Trophoblast cell (in vitro differentiated cells and primary cell): ENCODE measurements around the gene IL17RB.

Experiments
- DNase-seq, 2 donors: peaks; one replicate each; pipeline ENCODE4 v3.0.0-alpha.2; 2016
- H2AFZ ChIP-seq: 2 replicates; pipeline ENCODE4 v1.6.1; 2013; ENCODE audit warnings: low read length, moderate library complexity, mild to moderate bottlenecking; ENCODE audit not compliant: insufficient read depth, poor library complexity
- H2AK5ac ChIP-seq: 2 replicates; pipeline ENCODE4 v1.6.1; 2013; ENCODE audit warnings: mild to moderate bottlenecking, low read length
- H2BK120ac ChIP-seq: 2 replicates; pipeline ENCODE4 v1.6.1; 2013; ENCODE audit warnings: low read length, mild to moderate bottlenecking, moderate library complexity; ENCODE audit not compliant: insufficient read depth, poor library complexity
- H2BK12ac ChIP-seq: 2 replicates; pipeline ENCODE4 v1.6.1; 2013; ENCODE audit warnings: mild to moderate bottlenecking, low read length, moderate library complexity
- H2BK5ac ChIP-seq: 2 replicates; pipeline ENCODE4 v1.6.1; 2013; ENCODE audit warnings: low read length, low read depth, moderate library complexity, mild to moderate bottlenecking; ENCODE audit not compliant: poor library complexity
- H3K14ac ChIP-seq: 2 replicates; pipeline ENCODE4 v1.6.1; 2013; ENCODE audit warnings: mild to moderate bottlenecking, low read length
- H3K18ac ChIP-seq: 2 replicates; pipeline ENCODE4 v1.6.1; 2013; ENCODE audit warnings: mild to moderate bottlenecking, low read length
- H3K23ac ChIP-seq: 2 replicates; pipeline ENCODE4 v1.6.1; 2013; ENCODE audit warnings: low read length
- H3K27ac ChIP-seq: 2 replicates; pipeline ENCODE4 v1.5.1; 2013; ENCODE audit warnings: low read depth, mild to moderate bottlenecking, inconsistent platforms, low read length, moderate library complexity
- H3K27me3 ChIP-seq: 2 replicates; pipeline ENCODE4 v1.6.1; 2013; ENCODE audit warnings: inconsistent platforms, mild to moderate bottlenecking, low read length, moderate library complexity; ENCODE audit not compliant: insufficient read depth
- H3K36me3 ChIP-seq, 2 experiments: 1 replicate in 1 of 2; 2 replicates in 1 of 2; pipeline ENCODE4 v1.6.1; 2013; ENCODE audit warnings: low read length in 2 of 2, mild to moderate bottlenecking in 2 of 2, moderate library complexity in 1 of 2; ENCODE audit not compliant: insufficient read depth in 2 of 2, control insufficient read depth in 1 of 2
- H3K4ac ChIP-seq: 2 replicates; pipeline ENCODE4 v1.6.1; 2013; ENCODE audit warnings: low read depth, mild to moderate bottlenecking, low read length, moderate library complexity
- H3K4me1 ChIP-seq, 2 experiments: 1 replicate in 1 of 2; 2 replicates in 1 of 2; pipeline ENCODE4 v1.6.1; 2013; ENCODE audit warnings: low read length in 2 of 2, mild to moderate bottlenecking in 2 of 2, moderate library complexity in 1 of 2; ENCODE audit not compliant: insufficient read depth in 2 of 2, control insufficient read depth in 1 of 2
- H3K4me2 ChIP-seq: 2 replicates; pipeline ENCODE4 v1.6.1; 2013; ENCODE audit warnings: inconsistent platforms, mild to moderate bottlenecking, low read length, moderate library complexity
- H3K4me3 ChIP-seq: 2 replicates; pipeline ENCODE4 v1.5.1; 2013; ENCODE audit warnings: mild to moderate bottlenecking, low read depth, low read length, inconsistent platforms
- H3K79me1 ChIP-seq: one replicate; pipeline ENCODE4 v1.6.1; 2013; ENCODE audit warnings: low read length
- H3K79me2 ChIP-seq: 2 replicates; pipeline ENCODE4 v1.6.1; 2013; ENCODE audit warnings: low read length, mild to moderate bottlenecking; ENCODE audit not compliant: control insufficient read depth, insufficient read depth, poor library complexity
- H3K9ac ChIP-seq: 2 replicates; pipeline ENCODE4 v1.6.1; 2013; ENCODE audit warnings: mild to moderate bottlenecking, low read length
- H3K9me3 ChIP-seq: 2 replicates; pipeline ENCODE4 v1.6.1; 2013; ENCODE audit warnings: low read depth, mild to moderate bottlenecking, control low read depth, inconsistent platforms, low read length; ENCODE audit not compliant: insufficient read depth
- H4K12ac ChIP-seq: 2 replicates; pipeline ENCODE4 v1.6.1; 2013; ENCODE audit warnings: low read depth, mild to moderate bottlenecking, low read length, moderate library complexity
- H4K8ac ChIP-seq: 2 replicates; pipeline ENCODE4 v1.6.1; 2013; ENCODE audit warnings: low read depth, mild to moderate bottlenecking, low read length, moderate library complexity
- H4K91ac ChIP-seq: one replicate; pipeline ENCODE4 v1.6.1; 2013; ENCODE audit warnings: low read depth, mild to moderate bottlenecking, low read length, moderate library complexity
- WGBS: extraction: QIAGEN DNeasy Blood & Tissue Kit; methylation state at CpG from one replicate; pipeline ENCODE4 v1.1.7; 2013; ENCODE audit warnings: missing lambda C conversion rate; ENCODE audit not compliant: insufficient read length, insufficient coverage; ENCODE audit errors: extremely low coverage; 5-methylcytosine and 5-hydroxymethylcytosine counted together

Gene IL17RB

DNA sequence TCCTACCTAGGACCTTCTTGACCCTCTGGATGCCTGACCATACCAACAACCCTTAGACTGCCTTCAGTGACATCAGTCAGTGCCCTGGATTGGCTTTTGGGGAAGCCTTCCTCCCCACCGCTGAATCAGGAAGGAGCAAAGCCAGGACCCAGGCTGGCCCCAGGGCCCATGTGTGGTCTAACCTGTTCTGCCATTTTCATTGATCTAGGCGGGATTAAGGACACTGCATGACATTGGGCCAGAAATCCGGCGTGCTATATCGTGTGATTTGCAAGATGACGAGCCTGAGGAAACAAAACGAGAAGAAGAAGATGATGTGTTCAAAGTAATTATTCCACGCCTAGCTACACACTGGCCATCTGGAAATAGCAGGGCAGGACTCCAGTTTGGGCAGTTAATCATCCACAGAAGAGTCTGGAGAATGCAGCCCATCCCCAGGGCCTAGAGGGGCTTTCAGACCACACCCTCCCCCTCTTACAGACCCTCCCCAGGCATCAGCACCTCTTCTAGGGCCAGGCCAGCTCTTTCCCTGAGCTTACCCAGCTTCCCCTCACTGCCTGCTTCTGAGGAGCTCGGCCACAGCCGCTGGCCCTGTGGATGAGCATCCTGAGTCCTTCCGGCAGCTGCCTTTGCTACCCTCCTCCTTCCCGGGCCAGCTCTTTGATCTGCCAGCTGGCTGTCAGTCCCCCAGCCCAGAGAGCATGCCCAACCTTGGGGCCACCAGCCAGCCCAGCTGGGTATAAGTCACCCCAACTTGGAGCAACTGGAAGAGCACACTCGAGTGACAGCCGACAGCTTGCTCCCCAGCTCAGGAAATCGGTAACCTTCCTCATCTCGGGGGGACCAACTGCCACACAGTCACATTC lies 46.1 kb upstream of the IL17RB start:
- Histone ChIP-seq H3K36me3 (no peaks in the 10 kb centered on the region), H4K91ac (no peak overlapping the region), H3K9ac (no peak overlapping the region), H3K27ac (no peak overlapping the region), H4K8ac (no peak overlapping the region), H3K4ac (no peak overlapping the region), H2AK5ac (no peak overlapping the region), H2AFZ (no peak overlapping the region), H2BK5ac (no peak overlapping the region), H2BK120ac (no peak overlapping the region), H3K18ac (no peak overlapping the region), H3K79me1 (peaks cover 4% of the 10 kb centered on the region), H3K14ac (no peak overlapping the region), H3K79me2 (no peaks in the 10 kb centered on the region), H4K12ac (no peak overlapping the region), H3K27me3 (no peaks in the 10 kb centered on the region), H3K4me2 (no peak overlapping the region), H2BK12ac (no peak overlapping the region), H3K4me1 (peaks cover 17 to 21% of the 10 kb centered on the region in 2 experiments), H3K23ac (no peak overlapping the region), H3K4me3 (no peak overlapping the region), H3K9me3 (no peaks in the 10 kb centered on the region)
- DNase-seq = peak; percentile 22 to 60
- WGBS = no CpG with 5 or more reads among the region's 16 CpGs

DNA sequence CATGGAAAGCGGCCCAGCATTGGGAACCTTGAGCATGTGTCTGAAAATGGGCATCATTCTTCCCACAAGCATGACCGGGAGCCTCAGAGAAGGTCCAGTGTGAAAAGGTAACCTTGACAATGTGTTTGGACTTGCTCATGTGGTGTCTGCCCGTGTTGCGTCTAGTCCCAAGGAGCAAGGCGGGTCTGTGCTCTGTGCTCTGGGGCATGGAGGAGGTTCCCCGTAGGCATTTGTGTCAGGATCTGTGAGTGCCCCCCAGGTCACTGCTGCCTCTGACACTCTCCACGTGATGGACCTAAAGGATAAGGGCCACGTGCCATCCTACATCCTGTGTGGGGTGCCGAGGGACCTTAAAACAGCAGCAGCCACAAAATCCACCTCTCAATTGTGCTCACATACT lies 45.0 kb upstream of the IL17RB start:
- Histone ChIP-seq H3K36me3 (no peaks in the 10 kb centered on the region), H3K14ac (no peak overlapping the region), H2BK12ac (no peak overlapping the region), H3K4me2 (no peak overlapping the region), H3K79me1 (peaks cover 4% of the 10 kb centered on the region), H3K79me2 (no peaks in the 10 kb centered on the region), H3K9ac (no peak overlapping the region), H3K9me3 (no peaks in the 10 kb centered on the region), H4K12ac (no peak overlapping the region), H4K8ac (no peak overlapping the region), H4K91ac (no peak overlapping the region), H3K4ac (no peak overlapping the region), H3K23ac (no peak overlapping the region), H3K4me1 (peaks cover 19 to 23% of the 10 kb centered on the region in 2 experiments), H3K27me3 (no peaks in the 10 kb centered on the region), H2AFZ (no peak overlapping the region), H3K27ac (no peak overlapping the region), H2BK5ac (no peak overlapping the region), H2BK120ac (no peak overlapping the region), H3K4me3 (peak overlapping the region; percentile 37), H2AK5ac (no peak overlapping the region), H3K18ac (no peak overlapping the region)
- WGBS = no CpG with 5 or more reads among the region's 9 CpGs
- no peak for DNase-seq

DNA sequence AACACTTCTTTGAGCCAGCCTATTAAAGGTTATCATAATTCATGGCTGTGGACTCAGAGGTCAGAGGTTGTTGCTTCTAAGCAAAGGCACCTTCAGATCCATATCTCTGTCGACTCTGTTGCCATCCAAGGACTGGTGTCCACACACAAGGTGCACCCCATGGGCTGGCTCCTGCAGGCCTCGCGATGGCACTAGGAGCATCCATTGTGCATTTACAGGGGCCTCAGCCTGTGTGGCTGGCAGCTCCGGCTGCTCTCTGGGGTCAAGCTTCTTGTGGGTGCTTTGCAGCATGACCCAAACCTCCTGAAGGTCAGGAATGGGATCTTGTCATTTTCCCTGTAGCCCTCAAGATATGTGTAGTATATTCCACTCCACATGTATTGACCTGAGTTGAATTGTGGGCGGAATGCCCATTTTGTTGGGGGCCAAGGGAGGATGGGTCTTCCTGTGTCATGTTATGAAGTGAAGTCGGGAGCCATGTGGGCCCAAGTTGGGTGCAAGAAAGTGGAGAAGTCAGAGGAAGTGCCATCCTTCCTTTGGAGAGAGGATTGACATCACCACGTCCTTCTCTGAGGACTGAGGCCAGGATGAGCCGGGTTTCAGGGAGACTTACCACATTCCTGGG lies 44.0 kb upstream of the IL17RB start:
- Histone ChIP-seq H2BK5ac (no peak overlapping the region), H3K14ac (no peak overlapping the region), H3K27me3 (no peaks in the 10 kb centered on the region), H2AFZ (no peak overlapping the region), H2AK5ac (no peak overlapping the region), H3K23ac (no peak overlapping the region), H3K36me3 (no peaks in the 10 kb centered on the region), H3K4me3 (no peak overlapping the region), H3K79me2 (no peaks in the 10 kb centered on the region), H3K4me1 (peaks cover 19 to 23% of the 10 kb centered on the region in 2 experiments), H4K12ac (no peak overlapping the region), H3K9ac (no peak overlapping the region), H3K9me3 (no peaks in the 10 kb centered on the region), H4K91ac (no peak overlapping the region), H3K79me1 (peaks cover 4% of the 10 kb centered on the region), H3K18ac (no peak overlapping the region), H2BK120ac (no peak overlapping the region), H3K4ac (no peak overlapping the region), H3K27ac (no peak overlapping the region), H3K4me2 (no peak overlapping the region), H4K8ac (no peak overlapping the region), H2BK12ac (no peak overlapping the region)
- DNase-seq = no peak
- no CpG with 5 or more reads among the region's 8 CpGs for WGBS

DNA sequence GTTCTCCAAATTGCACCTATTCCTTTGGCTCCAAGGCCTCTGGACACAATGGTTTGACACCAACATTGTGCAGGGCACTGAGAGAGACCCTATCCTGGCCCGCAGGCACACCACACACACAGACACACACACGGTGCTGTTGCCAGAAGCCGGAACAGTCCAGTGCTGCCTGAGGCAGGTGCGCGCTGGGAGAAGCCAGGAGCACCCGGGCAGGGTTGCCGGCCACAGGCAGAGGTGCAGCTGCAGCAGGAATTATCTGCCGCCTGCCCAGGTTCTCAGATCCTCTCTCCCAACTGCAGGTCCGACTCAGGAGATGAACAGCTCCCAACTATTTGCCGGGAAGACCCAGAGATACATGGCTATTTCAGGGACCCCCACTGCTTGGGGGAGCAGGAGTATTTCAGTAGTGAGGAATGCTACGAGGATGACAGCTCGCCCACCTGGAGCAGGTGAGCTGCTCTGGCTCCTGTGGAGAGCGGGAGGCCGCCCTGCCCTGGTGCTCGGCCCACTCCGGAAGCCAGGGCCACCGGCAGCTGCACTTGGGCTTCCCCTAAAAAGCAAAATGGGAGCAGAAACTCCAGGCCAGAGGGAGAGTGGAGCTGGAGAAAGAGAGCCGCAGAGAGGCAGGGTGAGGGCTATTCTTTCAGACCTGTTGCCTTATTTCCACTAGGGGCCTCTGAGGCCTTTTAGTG lies 43.1 kb upstream of the IL17RB start:
- no peak overlapping the region for H3K18ac ChIP-seq
- H2BK5ac ChIP-seq = no peak overlapping the region
- no peak overlapping the region for H3K4ac ChIP-seq
- no peak overlapping the region for H3K4me3 ChIP-seq
- H2BK120ac ChIP-seq = no peak overlapping the region
- peaks cover 4% of the 10 kb centered on the region for H3K79me1 ChIP-seq
- H4K8ac ChIP-seq = no peak overlapping the region
- H3K9ac ChIP-seq = no peak overlapping the region
- H3K14ac ChIP-seq = no peak overlapping the region
- no peaks in the 10 kb centered on the region for H3K27me3 ChIP-seq
- H2AFZ ChIP-seq = no peak overlapping the region
- H2BK12ac ChIP-seq = no peak overlapping the region
- H3K27ac ChIP-seq = no peak overlapping the region
- peak in 1 of 2 donors; percentile 5 for DNase-seq
- no CpG with 5 or more reads among the region's 18 CpGs for WGBS
- no peaks in the 10 kb centered on the region for H3K9me3 ChIP-seq
- H3K36me3 ChIP-seq = no peaks in the 10 kb centered on the region
- no peaks in the 10 kb centered on the region for H3K79me2 ChIP-seq
- H3K23ac ChIP-seq = no peak overlapping the region
- H3K4me1 ChIP-seq = peaks cover 19 to 23% of the 10 kb centered on the region in 2 experiments
- H3K4me2 ChIP-seq = no peak overlapping the region
- no peak overlapping the region for H2AK5ac ChIP-seq
- no peak overlapping the region for H4K91ac ChIP-seq
- H4K12ac ChIP-seq = no peak overlapping the region
